GM12874 (cell line): ENCODE measurements around the gene VIPAS39.

ENCODE experiments used
- CTCF ChIP-seq: IDR thresholded peaks from 2 replicates; pipeline ENCODE4 v1.5.1; 2011; ENCODE audit warnings: low read depth, mild to moderate bottlenecking, control low read depth, low read length, moderate library complexity; ENCODE audit not compliant: insufficient read depth

VIPAS39 gene

GRCh38 chr14:77482422-77482821, 25.0 kb upstream of the VIPAS39 start:
- no peak for TF ChIP-seq CTCF

- TF ChIP-seq CTCF, result no peak
Observed at GRCh38 chr14:77478796-77479195, 21.4 kb upstream of the VIPAS39 start.

- no peak for TF ChIP-seq CTCF
Observed at GRCh38 chr14:77478029-77478428, 20.6 kb upstream of the VIPAS39 start.

GRCh38 chr14:77475432-77476115, 18.2 kb upstream of the VIPAS39 start:
- no peak for TF ChIP-seq CTCF

GRCh38 chr14:77474479-77475177, 17.2 kb upstream of the VIPAS39 start:
- no peak for TF ChIP-seq CTCF

GRCh38 chr14:77473921-77474320, 16.5 kb upstream of the VIPAS39 start:
- no peak for TF ChIP-seq CTCF

GRCh38 chr14:77470224-77470870, 12.9 kb upstream of the VIPAS39 start:
- no peak for TF ChIP-seq CTCF
